Suprapubic skin (tissue), 4 donors: Measurements from ENCODE around the gene LRFN2. TPM values are rescaled to one million over a fixed set of nuclear protein-coding genes. Genes with fewer than 3 reads are reported as not detected.

Source experiments
- DNase-seq, 2 donors: peaks; one replicate each; pipeline ENCODE4 v3.0.0-alpha.2; 2019; ENCODE audit warnings: low spot score in 2 of 2
- H3K27ac ChIP-seq: fragments of 200-600 bp; sonication (generic); one replicate; pipeline ENCODE4 v1.5.1; 2019
- H3K27me3 ChIP-seq: fragments of 200-600 bp; sonication (generic); one replicate; pipeline ENCODE4 v1.5.1; 2019
- H3K36me3 ChIP-seq: fragments of 200-600 bp; sonication (generic); one replicate; pipeline ENCODE4 v1.5.1; 2019
- H3K4me1 ChIP-seq: fragments of 200-600 bp; sonication (generic); one replicate; pipeline ENCODE4 v1.5.1; 2019
- H3K4me3 ChIP-seq: fragments of 200-600 bp; sonication (generic); one replicate; pipeline ENCODE4 v1.5.1; 2019; ENCODE audit warnings: mild to moderate bottlenecking
- H3K9me3 ChIP-seq: fragments of 200-600 bp; sonication (generic); one replicate; pipeline ENCODE4 v1.5.1; 2019
- CTCF ChIP-seq, 2 donors: fragments of 200-600 bp in 1 of 2; fragments of 450-650 bp in 1 of 2; sonication (generic) in 1 of 2; IDR thresholded peaks; one replicate each; pipeline ENCODE4 v1.5.1; 2016 to 2019; ENCODE audit warnings: antibody characterized with exemption in 2 of 2, mild to moderate bottlenecking in 1 of 2, moderate library complexity in 1 of 2
- EP300 ChIP-seq: sonication (generic); formaldehyde crosslinking; IDR thresholded peaks from one replicate; pipeline ENCODE4 v1.6.1; 2017; ENCODE audit warnings: antibody characterized with exemption
- POLR2A ChIP-seq, 2 donors: fragments of 450-650 bp; IDR thresholded peaks; one replicate each; pipeline ENCODE4 v1.6.1; 2017; ENCODE audit warnings: antibody characterized with exemption in 2 of 2, mild to moderate bottlenecking in 2 of 2, moderate library complexity in 2 of 2
- POLR2AphosphoS5 ChIP-seq, 3 donors: sonication (generic); formaldehyde crosslinking; IDR thresholded peaks; one replicate each; pipeline ENCODE4 v1.6.1; 2017; ENCODE audit warnings: antibody characterized with exemption in 3 of 3
- WGBS: methylation state at CpG from one replicate; pipeline ENCODE4 v1.1.5; 2018; 5-methylcytosine and 5-hydroxymethylcytosine counted together
- total RNA-seq, 4 donors: library from RNA; depleted of rRNA; stranded (reverse); fragments of >200 nt; gene quantifications; one replicate each; pipeline ENCODE4 v1.1.0, GENCODE V29; 2016

The LRFN2 gene
- total RNA-seq, 4 donors from 2014 or later: not detected

DNA sequence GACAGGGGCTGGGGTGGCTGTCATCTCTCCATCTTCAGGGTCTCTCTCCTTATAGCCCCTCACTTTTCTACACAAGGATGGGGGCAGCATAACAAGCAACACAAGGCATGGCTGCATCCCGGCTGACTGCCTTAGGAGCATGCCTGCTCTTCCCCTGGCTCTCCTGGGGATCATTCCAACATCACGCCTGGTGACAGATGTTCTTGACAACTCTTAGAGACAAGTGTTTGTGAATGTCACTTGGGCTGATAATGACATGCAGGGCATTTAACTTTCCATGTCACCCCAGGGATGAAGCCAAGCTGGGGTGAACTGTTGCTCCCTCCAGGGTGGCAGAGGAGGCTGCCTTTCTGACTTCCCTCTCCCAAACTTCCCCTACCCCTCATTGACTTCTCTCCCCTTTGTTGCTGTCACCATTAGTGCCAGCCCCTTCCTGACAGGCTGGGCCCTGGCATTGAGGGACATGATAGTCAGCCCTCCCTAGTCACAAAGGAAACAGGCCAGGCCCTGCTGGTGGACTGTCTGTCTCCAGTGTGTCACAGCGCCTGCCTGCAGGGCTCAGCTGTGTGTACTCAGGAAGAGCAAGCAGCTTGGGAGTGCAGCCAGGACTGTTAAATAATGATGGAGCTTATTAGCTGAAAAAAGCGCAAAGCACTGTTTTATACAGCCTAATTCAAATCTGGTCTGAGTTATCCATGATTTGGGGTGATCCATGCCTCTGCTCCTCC lies 161.8 kb downstream of the LRFN2 start:
- TF ChIP-seq EP300 (no peak), CTCF (IDR thresholded peaks at IDR 0.05) (no peak), POLR2AphosphoS5 (IDR thresholded peaks at IDR 0.05) (no peak), POLR2A (IDR thresholded peaks at IDR 0.05) (no peak)
- no peaks in the 10 kb centered on the region for H3K9me3 ChIP-seq
- no peak overlapping the region for H3K27ac ChIP-seq
- WGBS: 40% methylated on average over 2 of the region's 4 CpGs
- no peaks in the 10 kb centered on the region for H3K4me1 ChIP-seq
- no peak for DNase-seq
- H3K27me3 ChIP-seq: peaks cover 2% of the 10 kb centered on the region
- no peaks in the 10 kb centered on the region for H3K36me3 ChIP-seq
- no peak overlapping the region for H3K4me3 ChIP-seq

GRCh38 chr6:40422046-40422445 lies 165.1 kb downstream of the LRFN2 start:
- Histone ChIP-seq H3K9me3 (no peaks in the 10 kb centered on the region), H3K4me3 (no peak overlapping the region), H3K4me1 (no peaks in the 10 kb centered on the region), H3K27ac (no peak overlapping the region), H3K36me3 (no peaks in the 10 kb centered on the region), H3K27me3 (no peaks in the 10 kb centered on the region)
- no peak for DNase-seq
- WGBS: 94% methylated on average over 1 of the region's 1 CpG
- TF ChIP-seq EP300: no peak
- no peak for TF ChIP-seq POLR2A (IDR thresholded peaks at IDR 0.05)
- no peak for TF ChIP-seq POLR2AphosphoS5 (IDR thresholded peaks at IDR 0.05)
- TF ChIP-seq CTCF (IDR thresholded peaks at IDR 0.05): no peak

GRCh38 chr6:40419946-40420728 lies 167.0 kb downstream of the LRFN2 start:
- Histone ChIP-seq H3K27ac (no peak overlapping the region), H3K4me1 (no peaks in the 10 kb centered on the region), H3K36me3 (no peaks in the 10 kb centered on the region), H3K4me3 (no peak overlapping the region), H3K9me3 (no peaks in the 10 kb centered on the region), H3K27me3 (no peaks in the 10 kb centered on the region)
- TF ChIP-seq POLR2A (IDR thresholded peaks at IDR 0.05) (no peak), POLR2AphosphoS5 (IDR thresholded peaks at IDR 0.05) (no peak), EP300 (no peak), CTCF (IDR thresholded peaks at IDR 0.05) (no peak)
- WGBS: 93% methylated on average over 17 of the region's 17 CpGs
- no peak for DNase-seq

- H3K9me3 ChIP-seq: no peaks in the 10 kb centered on the region
- H3K36me3 ChIP-seq: no peaks in the 10 kb centered on the region
- H3K27ac ChIP-seq: no peak overlapping the region
- WGBS: 88% methylated on average over 1 of the region's 1 CpG
- no peaks in the 10 kb centered on the region for H3K27me3 ChIP-seq
- DNase-seq: no peak
- H3K4me1 ChIP-seq: no peaks in the 10 kb centered on the region
- TF ChIP-seq POLR2A (IDR thresholded peaks at IDR 0.05): no peak
- no peak for TF ChIP-seq POLR2AphosphoS5 (IDR thresholded peaks at IDR 0.05)
- TF ChIP-seq EP300: no peak
- no peak for TF ChIP-seq CTCF (IDR thresholded peaks at IDR 0.05)
- no peak overlapping the region for H3K4me3 ChIP-seq
Measured at GRCh38 chr6:40419377-40419776, 167.8 kb downstream of the LRFN2 start.

DNA sequence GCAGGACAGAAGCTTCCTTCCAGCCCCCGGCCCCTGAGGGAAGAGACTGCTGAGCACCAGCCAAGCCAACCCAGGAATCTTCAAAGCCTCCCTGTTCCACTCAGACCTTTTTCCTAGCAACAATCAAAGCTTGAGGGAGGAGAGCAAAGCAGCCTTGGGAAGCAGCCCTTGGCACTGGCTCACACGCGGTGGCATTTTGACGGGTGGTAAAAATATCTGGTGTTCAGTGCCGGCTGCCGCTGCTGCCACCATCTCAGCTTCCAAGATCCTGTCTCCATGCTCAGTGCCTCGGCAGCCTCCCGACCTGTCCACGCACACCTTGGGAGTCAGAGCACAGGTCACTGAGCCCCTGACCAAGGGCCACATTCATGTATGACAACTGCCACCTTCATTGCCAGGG lies 170.1 kb downstream of the LRFN2 start:
- Histone ChIP-seq H3K4me3 (no peak overlapping the region), H3K9me3 (no peaks in the 10 kb centered on the region), H3K27me3 (no peaks in the 10 kb centered on the region), H3K4me1 (no peaks in the 10 kb centered on the region), H3K27ac (no peak overlapping the region), H3K36me3 (no peaks in the 10 kb centered on the region)
- DNase-seq: no peak
- WGBS: 69% methylated on average over 9 of the region's 9 CpGs
- no peak for TF ChIP-seq EP300
- TF ChIP-seq CTCF (IDR thresholded peaks at IDR 0.05): no peak
- TF ChIP-seq POLR2AphosphoS5 (IDR thresholded peaks at IDR 0.05): no peak
- TF ChIP-seq POLR2A (IDR thresholded peaks at IDR 0.05): no peak
